WERI-Rb-1 (cell line): ENCODE data around the gene RCN2.

Source experiments
- DNase-seq: peaks from one replicate; pipeline ENCODE4 v3.0.0-alpha.2; 2020
- H3K27ac ChIP-seq: fragments of 250-450 bp; sonication (Bioruptor Pico); 2 replicates; pipeline ENCODE4 v1.5.1; 2020; ENCODE audit warnings: mild to moderate bottlenecking, moderate library complexity
- H3K27me3 ChIP-seq: fragments of 250-450 bp; sonication (Bioruptor Pico); 2 replicates; pipeline ENCODE4 v1.5.1; 2021; ENCODE audit warnings: mild to moderate bottlenecking, low read depth, moderate library complexity; ENCODE audit not compliant: insufficient read depth, severe bottlenecking
- H3K36me3 ChIP-seq: fragments of 250-450 bp; sonication (Bioruptor Pico); 2 replicates; pipeline ENCODE4 v1.5.1; 2020; ENCODE audit warnings: mild to moderate bottlenecking, moderate library complexity
- H3K4me3 ChIP-seq: 2 replicates; pipeline ENCODE4 v1.5.1; 2011; ENCODE audit warnings: low read depth, mild to moderate bottlenecking, control low read depth, low read length
- H3K9me3 ChIP-seq: fragments of 250-450 bp; sonication (Bioruptor Pico); 2 replicates; pipeline ENCODE4 v1.5.1; 2021; ENCODE audit warnings: mild to moderate bottlenecking, moderate library complexity; ENCODE audit not compliant: severe bottlenecking
- TF ChIP-seq, protein P1 (sequence below): IDR thresholded peaks from 2 replicates; pipeline ENCODE4 v1.5.1; 2011; ENCODE audit warnings: low read depth, mild to moderate bottlenecking, control low read depth, inconsistent platforms, low read length

The RCN2 gene

DNA sequence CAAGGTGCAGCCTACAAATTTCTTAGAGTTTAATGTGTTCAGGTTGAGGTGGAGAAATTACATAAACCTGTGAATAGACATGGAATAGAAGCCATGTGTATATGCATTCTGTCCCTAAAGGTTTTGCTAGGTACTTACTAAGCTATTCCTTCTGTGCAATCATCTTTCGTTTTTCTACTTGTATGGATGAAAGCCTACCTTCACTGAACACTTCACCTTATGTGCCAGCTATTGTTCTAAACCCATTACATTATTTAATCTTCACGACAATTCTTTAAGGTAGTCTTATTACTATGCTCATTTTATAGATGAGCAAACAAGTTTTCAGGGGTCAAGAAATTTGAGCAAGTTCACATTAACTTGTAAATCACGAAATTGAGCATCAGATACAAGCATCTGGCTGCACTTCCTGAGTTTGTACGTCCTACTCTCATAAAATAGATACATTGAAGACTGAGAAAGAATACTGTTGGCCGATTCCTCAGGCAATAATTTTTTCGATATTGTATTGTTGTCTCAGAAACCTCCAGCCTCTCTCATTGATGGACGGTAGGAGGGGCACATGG lies 635 bp upstream of the RCN2 start:
- TF ChIP-seq, protein P1, sequence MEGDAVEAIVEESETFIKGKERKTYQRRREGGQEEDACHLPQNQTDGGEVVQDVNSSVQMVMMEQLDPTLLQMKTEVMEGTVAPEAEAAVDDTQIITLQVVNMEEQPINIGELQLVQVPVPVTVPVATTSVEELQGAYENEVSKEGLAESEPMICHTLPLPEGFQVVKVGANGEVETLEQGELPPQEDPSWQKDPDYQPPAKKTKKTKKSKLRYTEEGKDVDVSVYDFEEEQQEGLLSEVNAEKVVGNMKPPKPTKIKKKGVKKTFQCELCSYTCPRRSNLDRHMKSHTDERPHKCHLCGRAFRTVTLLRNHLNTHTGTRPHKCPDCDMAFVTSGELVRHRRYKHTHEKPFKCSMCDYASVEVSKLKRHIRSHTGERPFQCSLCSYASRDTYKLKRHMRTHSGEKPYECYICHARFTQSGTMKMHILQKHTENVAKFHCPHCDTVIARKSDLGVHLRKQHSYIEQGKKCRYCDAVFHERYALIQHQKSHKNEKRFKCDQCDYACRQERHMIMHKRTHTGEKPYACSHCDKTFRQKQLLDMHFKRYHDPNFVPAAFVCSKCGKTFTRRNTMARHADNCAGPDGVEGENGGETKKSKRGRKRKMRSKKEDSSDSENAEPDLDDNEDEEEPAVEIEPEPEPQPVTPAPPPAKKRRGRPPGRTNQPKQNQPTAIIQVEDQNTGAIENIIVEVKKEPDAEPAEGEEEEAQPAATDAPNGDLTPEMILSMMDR, result no peak
- peak overlapping the region; percentile 56 for H3K4me3 ChIP-seq
- H3K27ac ChIP-seq, result peak overlapping the region; percentile 84
- H3K27me3 ChIP-seq, result no peaks in the 10 kb centered on the region
- no peaks in the 10 kb centered on the region for H3K9me3 ChIP-seq
- DNase-seq, result no peak
- peaks cover 32% of the 10 kb centered on the region for H3K36me3 ChIP-seq

DNA sequence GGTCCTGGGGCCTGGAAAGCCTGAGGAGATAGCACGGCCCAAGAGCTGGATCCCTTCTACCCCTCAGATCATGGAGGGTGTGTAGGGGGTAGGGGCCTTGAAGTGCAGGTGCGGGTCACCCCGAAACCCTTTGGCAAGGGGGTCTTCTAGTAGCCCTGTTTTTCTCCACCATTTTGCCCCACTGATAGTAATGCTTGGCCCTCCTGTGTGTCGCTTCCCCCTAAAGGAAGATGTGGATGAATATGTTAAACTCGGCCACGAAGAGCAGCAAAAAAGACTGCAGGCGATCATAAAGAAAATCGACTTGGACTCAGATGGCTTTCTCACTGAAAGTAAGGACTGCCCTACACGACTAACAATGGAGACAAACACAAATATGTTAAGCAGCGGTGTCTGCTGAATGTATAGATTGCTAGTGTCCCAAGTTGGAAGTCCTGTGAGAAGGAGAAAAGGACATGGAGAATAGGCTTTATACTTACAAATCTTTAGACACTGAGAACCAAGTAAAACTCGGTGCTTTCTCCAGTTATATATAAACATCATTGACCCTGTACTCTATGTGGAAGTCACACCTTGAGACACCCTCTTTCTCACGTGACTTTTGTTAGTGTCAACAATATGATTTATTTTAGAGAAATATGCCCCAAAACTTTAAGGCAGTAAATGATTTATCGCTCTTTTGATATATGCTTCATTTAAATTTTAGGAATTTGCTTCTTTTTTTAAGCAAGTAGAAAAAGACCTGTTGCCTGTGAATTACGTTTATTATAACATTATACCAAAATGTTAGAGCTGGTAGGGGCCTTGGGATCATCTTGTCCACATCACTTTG lies 802 bp downstream of the RCN2 start:
- H3K27ac ChIP-seq, result peak overlapping the region; percentile 67
- H3K27me3 ChIP-seq, result no peaks in the 10 kb centered on the region
- H3K9me3 ChIP-seq, result no peaks in the 10 kb centered on the region
- H3K4me3 ChIP-seq, result peak overlapping the region; percentile 94
- peaks cover 46% of the 10 kb centered on the region for H3K36me3 ChIP-seq
- DNase-seq, result no peak
- TF ChIP-seq, protein P1, result no peak

DNA sequence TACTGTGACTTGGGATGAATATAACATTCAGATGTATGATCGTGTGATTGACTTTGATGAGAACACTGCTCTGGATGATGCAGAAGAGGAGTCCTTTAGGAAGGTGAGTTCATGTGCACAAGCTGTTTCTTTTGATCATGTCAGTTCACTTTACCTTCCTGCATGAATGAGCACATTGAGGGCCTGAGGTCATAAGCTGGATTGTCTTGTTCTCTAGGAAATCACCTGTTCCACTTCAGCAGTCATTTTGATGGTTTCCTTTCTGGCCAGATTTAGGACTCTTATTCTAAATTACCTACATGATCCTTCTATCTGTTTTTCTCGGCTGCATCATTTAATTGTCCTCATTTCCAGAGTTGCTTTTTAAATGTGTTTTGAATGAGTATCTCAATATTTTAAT lies 4.1 kb downstream of the RCN2 start:
- no peak overlapping the region for H3K4me3 ChIP-seq
- TF ChIP-seq, protein P1, result no peak
- no peaks in the 10 kb centered on the region for H3K9me3 ChIP-seq
- H3K36me3 ChIP-seq, result peaks cover 61% of the 10 kb centered on the region
- no peaks in the 10 kb centered on the region for H3K27me3 ChIP-seq
- DNase-seq, result no peak
- H3K27ac ChIP-seq, result no peak overlapping the region

DNA sequence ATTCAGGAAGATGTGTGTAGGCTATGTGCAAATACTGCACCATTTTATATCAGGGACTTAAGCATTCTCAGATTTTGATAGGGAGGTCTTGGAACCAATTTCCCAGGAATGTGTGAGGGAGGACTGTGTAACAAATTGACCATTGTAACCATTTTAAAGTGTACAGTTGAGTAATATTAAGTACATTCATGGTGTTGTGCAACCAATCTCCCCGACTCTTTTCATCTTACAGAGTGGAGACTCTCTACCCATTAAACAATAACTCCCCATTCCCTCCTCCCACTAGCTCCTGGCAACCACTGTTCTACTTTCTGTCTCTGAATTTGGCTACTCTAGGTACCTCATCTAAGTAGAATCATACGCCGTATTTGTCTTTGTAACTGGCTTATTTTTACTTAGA lies 5.1 kb downstream of the RCN2 start:
- no peak for DNase-seq
- Histone ChIP-seq H3K27ac (no peak overlapping the region), H3K4me3 (no peak overlapping the region), H3K27me3 (no peaks in the 10 kb centered on the region), H3K36me3 (peaks cover 68% of the 10 kb centered on the region), H3K9me3 (no peaks in the 10 kb centered on the region)
- TF ChIP-seq, protein P1, result no peak

DNA sequence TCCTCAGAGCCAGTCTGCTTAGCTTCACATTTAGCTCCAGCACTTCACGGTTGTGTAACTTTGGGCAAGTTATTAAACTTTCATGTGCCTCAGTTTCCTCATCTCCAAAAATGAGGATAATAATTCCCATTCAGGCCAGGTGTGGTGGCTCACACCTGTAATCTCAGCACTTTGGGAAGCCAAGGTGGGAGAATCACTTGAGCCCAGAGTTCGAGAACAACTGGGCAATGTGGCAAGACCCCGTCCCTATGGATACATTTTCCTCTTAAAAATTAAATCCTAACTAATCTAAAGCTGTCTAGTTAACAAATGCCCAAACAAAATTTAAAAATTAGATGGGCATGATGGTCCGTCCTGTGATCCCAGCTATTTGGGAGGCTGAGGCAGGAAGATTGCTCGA lies 7.2 kb downstream of the RCN2 start:
- Histone ChIP-seq H3K27ac (no peak overlapping the region), H3K9me3 (no peaks in the 10 kb centered on the region), H3K4me3 (no peak overlapping the region), H3K27me3 (no peaks in the 10 kb centered on the region), H3K36me3 (peaks cover 69% of the 10 kb centered on the region)
- TF ChIP-seq, protein P1, result no peak
- no peak for DNase-seq

DNA sequence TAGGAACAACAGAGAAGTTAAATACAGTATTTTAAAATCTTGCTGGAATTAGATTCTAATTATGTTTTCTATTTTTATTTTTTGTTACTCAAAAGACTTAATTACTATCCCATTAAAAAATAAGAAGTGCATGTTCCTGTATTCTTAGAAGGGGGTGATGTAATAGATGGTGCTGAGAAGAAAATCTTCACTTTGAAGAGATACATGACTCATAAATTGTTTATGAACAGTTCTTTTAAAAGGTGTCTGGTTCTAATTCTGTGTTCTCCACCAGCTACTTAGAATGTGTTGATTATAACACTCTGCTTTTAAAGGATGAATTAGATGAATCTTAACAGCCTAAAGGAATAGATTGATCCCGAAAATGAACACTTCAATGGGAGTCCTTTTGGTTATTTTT lies 8.2 kb downstream of the RCN2 start:
- Histone ChIP-seq H3K9me3 (no peaks in the 10 kb centered on the region), H3K27ac (no peak overlapping the region), H3K27me3 (no peaks in the 10 kb centered on the region), H3K36me3 (peaks cover 68% of the 10 kb centered on the region), H3K4me3 (no peak overlapping the region)
- TF ChIP-seq, protein P1, result no peak
- DNase-seq, result no peak
